ENCODE results near the gene CCR9. TPM values are rescaled to one million over a fixed set of nuclear protein-coding genes. Genes with fewer than 3 reads are reported as not detected.

CCR9 gene
- total and polyA plus RNA-seq, 10 of the 15 experiments (the other 5 are each of a cell fraction or from before 2014, with no cell fraction given) = 0.05 to 3.9 (median 2.4) TPM

GRCh38 chr3:45852828-45853227 is 33.5 kb upstream of the CCR9 start (continued):
- TF ChIP-seq PAX8 (IDR thresholded peaks at IDR 0.05) = no peak
- peak; percentile 89 for TF ChIP-seq FOXM1 (IDR thresholded peaks at IDR 0.05; ENCODE audit: low read depth, low read length)
- peak; percentile 74 for TF ChIP-seq ATF2 (IDR thresholded peaks at IDR 0.05; ENCODE audit: low read length)
- TF ChIP-seq RELB (IDR thresholded peaks at IDR 0.05; ENCODE audit: low read depth) = peak; percentile 28; the same call in 1 of the 2 replicates
- no peak for TF ChIP-seq PBX3 (IDR thresholded peaks at IDR 0.05; ENCODE audit: insufficient replicate concordance, low read depth, low read length)
- peak; percentile 51; the same call in 1 of the 2 replicates for TF ChIP-seq CBX5 (IDR thresholded peaks at IDR 0.05; ENCODE audit: low read depth)
- no peak for TF ChIP-seq PML (IDR thresholded peaks at IDR 0.05; ENCODE audit: low read length)
- peak; percentile 25; the same call in 1 of the 2 replicates for TF ChIP-seq RAD21 (IDR thresholded peaks at IDR 0.05; ENCODE audit: insufficient read depth, low read depth, low read length)
- 0 out of 2 replicates have a peak, but pooled peaks have one; percentile 27 for TF ChIP-seq ZNF687 (IDR thresholded peaks at IDR 0.05)
- TF ChIP-seq JUNB (IDR thresholded peaks at IDR 0.05) = peak; percentile 32
- TF ChIP-seq PKNOX1 (IDR thresholded peaks at IDR 0.05) = no peak
- peak; percentile 33; the same call in 1 of the 2 replicates for TF ChIP-seq IKZF1 (conservative IDR thresholded peaks at IDR 0.05)
- TF ChIP-seq USF1 (IDR thresholded peaks at IDR 0.05; ENCODE audit: borderline replicate concordance, extremely low read length, insufficient read depth, low read depth, low read length) = no peak
- TF ChIP-seq POLR2AphosphoS2 (IDR thresholded peaks at IDR 0.05; ENCODE audit: low read depth, low read length) = no peak
- no peak for TF ChIP-seq NBN (IDR thresholded peaks at IDR 0.05)
- TF ChIP-seq ZNF217 (IDR thresholded peaks at IDR 0.05) = no peak
- TF ChIP-seq EP300 (IDR thresholded peaks at IDR 0.05; ENCODE audit: borderline replicate concordance in 1 of 2, control insufficient read depth in 1 of 2, low read depth in 2 of 2, low read length in 2 of 2) = peak in 1 of 2 experiments; percentile 44; a peak in 1 of 4 replicates
- no peak for TF ChIP-seq ZNF24 (IDR thresholded peaks at IDR 0.05)
- TF ChIP-seq TCF12 (IDR thresholded peaks at IDR 0.05; ENCODE audit: low read depth, low read length) = peak; percentile 71
